GM23338 (cell line): ENCODE measurements around the gene TENM4.

ENCODE experiments used
- CREB1 ChIP-seq: fragments of 250-450 bp; sonication (Bioruptor Pico); IDR thresholded peaks from 2 replicates; pipeline ENCODE4 v1.5.0; 2020; ENCODE audit warnings: low read depth, mild to moderate bottlenecking, moderate library complexity
- EZH2 ChIP-seq: fragments of 200-600 bp; sonication (generic); IDR thresholded peaks from one replicate; pipeline ENCODE4 v1.8.0; 2017; ENCODE audit warnings: antibody characterized with exemption, mild to moderate bottlenecking, low read depth; ENCODE audit not compliant: unreplicated experiment
- EZH2phosphoT487 ChIP-seq: fragments of 200-600 bp; sonication (generic); IDR thresholded peaks from one replicate; pipeline ENCODE4 v1.8.1; 2018; ENCODE audit warnings: antibody characterized with exemption; ENCODE audit not compliant: unreplicated experiment
- JUNB ChIP-seq: IDR thresholded peaks from one replicate; pipeline ENCODE4 v1.6.1; 2016; ENCODE audit warnings: antibody characterized with exemption; ENCODE audit not compliant: unreplicated experiment
- NANOG ChIP-seq: IDR thresholded peaks from 2 replicates; pipeline ENCODE4 v1.6.1; 2016; ENCODE audit warnings: antibody characterized with exemption, borderline replicate concordance
- POLR2AphosphoS5 ChIP-seq: IDR thresholded peaks from 2 replicates; pipeline ENCODE4 v1.6.1; 2016; ENCODE audit warnings: antibody characterized with exemption, low read depth
- STAT1 ChIP-seq: IDR thresholded peaks from one replicate; pipeline ENCODE4 v1.6.1; 2016; ENCODE audit warnings: antibody characterized with exemption; ENCODE audit not compliant: unreplicated experiment
- ZNF114 ChIP-seq: fragments of 250-450 bp; sonication (Bioruptor Pico); IDR thresholded peaks from 2 replicates; pipeline ENCODE4 v1.5.0; 2020; ENCODE audit warnings: mild to moderate bottlenecking, moderate library complexity
- TF ChIP-seq, protein P1 (sequence below), 2 experiments: fragments of 200-600 bp in 1 of 2; sonication (generic) in 1 of 2; conservative IDR thresholded peaks; 2 replicates each; pipeline versions ENCODE4 v1.5.1 to v1.6.1; 2016 to 2017; ENCODE audit warnings: antibody characterized with exemption in 2 of 2, low read depth in 2 of 2, mild to moderate bottlenecking in 2 of 2, moderate library complexity in 1 of 2
- TF ChIP-seq, protein P2 (sequence below): IDR thresholded peaks from 2 replicates; pipeline ENCODE4 v1.6.1; 2016; ENCODE audit warnings: antibody characterized with exemption
- TF ChIP-seq, protein P3 (sequence below): IDR thresholded peaks from one replicate; pipeline ENCODE4 v1.6.1; 2018; ENCODE audit warnings: antibody characterized with exemption; ENCODE audit not compliant: unreplicated experiment
- TF ChIP-seq, protein P4 (sequence below): fragments of 250-450 bp; sonication (Bioruptor Pico); IDR thresholded peaks from 2 replicates; pipeline ENCODE4 v1.5.0; 2020; ENCODE audit warnings: mild to moderate bottlenecking, moderate library complexity

DNA sequence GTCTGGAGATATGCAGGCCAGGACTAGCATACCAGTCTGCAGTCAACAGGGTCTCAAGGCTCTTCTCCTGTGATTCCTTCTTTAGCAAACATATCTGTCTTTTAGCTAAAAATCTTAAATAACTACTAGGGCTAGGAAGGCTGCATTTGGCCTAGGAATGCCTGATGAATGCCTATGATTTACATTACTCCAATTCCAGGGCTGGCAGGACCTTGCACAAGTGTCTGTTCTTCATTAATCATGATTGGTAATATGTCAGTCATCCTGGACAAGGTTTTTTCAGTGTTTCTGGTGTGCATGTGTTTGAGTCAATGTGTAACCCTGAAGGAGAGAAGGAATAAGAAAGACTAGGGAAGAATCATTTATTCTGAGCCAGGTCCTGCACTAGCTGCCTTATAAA is 585.7 kb downstream of the TENM4 start:
- TF ChIP-seq, protein P1, sequence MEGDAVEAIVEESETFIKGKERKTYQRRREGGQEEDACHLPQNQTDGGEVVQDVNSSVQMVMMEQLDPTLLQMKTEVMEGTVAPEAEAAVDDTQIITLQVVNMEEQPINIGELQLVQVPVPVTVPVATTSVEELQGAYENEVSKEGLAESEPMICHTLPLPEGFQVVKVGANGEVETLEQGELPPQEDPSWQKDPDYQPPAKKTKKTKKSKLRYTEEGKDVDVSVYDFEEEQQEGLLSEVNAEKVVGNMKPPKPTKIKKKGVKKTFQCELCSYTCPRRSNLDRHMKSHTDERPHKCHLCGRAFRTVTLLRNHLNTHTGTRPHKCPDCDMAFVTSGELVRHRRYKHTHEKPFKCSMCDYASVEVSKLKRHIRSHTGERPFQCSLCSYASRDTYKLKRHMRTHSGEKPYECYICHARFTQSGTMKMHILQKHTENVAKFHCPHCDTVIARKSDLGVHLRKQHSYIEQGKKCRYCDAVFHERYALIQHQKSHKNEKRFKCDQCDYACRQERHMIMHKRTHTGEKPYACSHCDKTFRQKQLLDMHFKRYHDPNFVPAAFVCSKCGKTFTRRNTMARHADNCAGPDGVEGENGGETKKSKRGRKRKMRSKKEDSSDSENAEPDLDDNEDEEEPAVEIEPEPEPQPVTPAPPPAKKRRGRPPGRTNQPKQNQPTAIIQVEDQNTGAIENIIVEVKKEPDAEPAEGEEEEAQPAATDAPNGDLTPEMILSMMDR (conservative IDR thresholded peaks at IDR 0.05; ENCODE audit: low read depth in 2 of 2), result no peak
- TF ChIP-seq EZH2, result no peak
- TF ChIP-seq, protein P2, sequence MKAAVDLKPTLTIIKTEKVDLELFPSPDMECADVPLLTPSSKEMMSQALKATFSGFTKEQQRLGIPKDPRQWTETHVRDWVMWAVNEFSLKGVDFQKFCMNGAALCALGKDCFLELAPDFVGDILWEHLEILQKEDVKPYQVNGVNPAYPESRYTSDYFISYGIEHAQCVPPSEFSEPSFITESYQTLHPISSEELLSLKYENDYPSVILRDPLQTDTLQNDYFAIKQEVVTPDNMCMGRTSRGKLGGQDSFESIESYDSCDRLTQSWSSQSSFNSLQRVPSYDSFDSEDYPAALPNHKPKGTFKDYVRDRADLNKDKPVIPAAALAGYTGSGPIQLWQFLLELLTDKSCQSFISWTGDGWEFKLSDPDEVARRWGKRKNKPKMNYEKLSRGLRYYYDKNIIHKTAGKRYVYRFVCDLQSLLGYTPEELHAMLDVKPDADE, result no peak
- TF ChIP-seq, protein P3, sequence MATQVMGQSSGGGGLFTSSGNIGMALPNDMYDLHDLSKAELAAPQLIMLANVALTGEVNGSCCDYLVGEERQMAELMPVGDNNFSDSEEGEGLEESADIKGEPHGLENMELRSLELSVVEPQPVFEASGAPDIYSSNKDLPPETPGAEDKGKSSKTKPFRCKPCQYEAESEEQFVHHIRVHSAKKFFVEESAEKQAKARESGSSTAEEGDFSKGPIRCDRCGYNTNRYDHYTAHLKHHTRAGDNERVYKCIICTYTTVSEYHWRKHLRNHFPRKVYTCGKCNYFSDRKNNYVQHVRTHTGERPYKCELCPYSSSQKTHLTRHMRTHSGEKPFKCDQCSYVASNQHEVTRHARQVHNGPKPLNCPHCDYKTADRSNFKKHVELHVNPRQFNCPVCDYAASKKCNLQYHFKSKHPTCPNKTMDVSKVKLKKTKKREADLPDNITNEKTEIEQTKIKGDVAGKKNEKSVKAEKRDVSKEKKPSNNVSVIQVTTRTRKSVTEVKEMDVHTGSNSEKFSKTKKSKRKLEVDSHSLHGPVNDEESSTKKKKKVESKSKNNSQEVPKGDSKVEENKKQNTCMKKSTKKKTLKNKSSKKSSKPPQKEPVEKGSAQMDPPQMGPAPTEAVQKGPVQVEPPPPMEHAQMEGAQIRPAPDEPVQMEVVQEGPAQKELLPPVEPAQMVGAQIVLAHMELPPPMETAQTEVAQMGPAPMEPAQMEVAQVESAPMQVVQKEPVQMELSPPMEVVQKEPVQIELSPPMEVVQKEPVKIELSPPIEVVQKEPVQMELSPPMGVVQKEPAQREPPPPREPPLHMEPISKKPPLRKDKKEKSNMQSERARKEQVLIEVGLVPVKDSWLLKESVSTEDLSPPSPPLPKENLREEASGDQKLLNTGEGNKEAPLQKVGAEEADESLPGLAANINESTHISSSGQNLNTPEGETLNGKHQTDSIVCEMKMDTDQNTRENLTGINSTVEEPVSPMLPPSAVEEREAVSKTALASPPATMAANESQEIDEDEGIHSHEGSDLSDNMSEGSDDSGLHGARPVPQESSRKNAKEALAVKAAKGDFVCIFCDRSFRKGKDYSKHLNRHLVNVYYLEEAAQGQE, result no peak
- no peak for TF ChIP-seq POLR2AphosphoS5
- TF ChIP-seq EZH2phosphoT487, result no peak
- TF ChIP-seq CREB1 (CRISPR knock-in tag), result no peak
- no peak for TF ChIP-seq JUNB
- TF ChIP-seq NANOG, result no peak
- TF ChIP-seq STAT1, result no peak
- TF ChIP-seq, protein P4, sequence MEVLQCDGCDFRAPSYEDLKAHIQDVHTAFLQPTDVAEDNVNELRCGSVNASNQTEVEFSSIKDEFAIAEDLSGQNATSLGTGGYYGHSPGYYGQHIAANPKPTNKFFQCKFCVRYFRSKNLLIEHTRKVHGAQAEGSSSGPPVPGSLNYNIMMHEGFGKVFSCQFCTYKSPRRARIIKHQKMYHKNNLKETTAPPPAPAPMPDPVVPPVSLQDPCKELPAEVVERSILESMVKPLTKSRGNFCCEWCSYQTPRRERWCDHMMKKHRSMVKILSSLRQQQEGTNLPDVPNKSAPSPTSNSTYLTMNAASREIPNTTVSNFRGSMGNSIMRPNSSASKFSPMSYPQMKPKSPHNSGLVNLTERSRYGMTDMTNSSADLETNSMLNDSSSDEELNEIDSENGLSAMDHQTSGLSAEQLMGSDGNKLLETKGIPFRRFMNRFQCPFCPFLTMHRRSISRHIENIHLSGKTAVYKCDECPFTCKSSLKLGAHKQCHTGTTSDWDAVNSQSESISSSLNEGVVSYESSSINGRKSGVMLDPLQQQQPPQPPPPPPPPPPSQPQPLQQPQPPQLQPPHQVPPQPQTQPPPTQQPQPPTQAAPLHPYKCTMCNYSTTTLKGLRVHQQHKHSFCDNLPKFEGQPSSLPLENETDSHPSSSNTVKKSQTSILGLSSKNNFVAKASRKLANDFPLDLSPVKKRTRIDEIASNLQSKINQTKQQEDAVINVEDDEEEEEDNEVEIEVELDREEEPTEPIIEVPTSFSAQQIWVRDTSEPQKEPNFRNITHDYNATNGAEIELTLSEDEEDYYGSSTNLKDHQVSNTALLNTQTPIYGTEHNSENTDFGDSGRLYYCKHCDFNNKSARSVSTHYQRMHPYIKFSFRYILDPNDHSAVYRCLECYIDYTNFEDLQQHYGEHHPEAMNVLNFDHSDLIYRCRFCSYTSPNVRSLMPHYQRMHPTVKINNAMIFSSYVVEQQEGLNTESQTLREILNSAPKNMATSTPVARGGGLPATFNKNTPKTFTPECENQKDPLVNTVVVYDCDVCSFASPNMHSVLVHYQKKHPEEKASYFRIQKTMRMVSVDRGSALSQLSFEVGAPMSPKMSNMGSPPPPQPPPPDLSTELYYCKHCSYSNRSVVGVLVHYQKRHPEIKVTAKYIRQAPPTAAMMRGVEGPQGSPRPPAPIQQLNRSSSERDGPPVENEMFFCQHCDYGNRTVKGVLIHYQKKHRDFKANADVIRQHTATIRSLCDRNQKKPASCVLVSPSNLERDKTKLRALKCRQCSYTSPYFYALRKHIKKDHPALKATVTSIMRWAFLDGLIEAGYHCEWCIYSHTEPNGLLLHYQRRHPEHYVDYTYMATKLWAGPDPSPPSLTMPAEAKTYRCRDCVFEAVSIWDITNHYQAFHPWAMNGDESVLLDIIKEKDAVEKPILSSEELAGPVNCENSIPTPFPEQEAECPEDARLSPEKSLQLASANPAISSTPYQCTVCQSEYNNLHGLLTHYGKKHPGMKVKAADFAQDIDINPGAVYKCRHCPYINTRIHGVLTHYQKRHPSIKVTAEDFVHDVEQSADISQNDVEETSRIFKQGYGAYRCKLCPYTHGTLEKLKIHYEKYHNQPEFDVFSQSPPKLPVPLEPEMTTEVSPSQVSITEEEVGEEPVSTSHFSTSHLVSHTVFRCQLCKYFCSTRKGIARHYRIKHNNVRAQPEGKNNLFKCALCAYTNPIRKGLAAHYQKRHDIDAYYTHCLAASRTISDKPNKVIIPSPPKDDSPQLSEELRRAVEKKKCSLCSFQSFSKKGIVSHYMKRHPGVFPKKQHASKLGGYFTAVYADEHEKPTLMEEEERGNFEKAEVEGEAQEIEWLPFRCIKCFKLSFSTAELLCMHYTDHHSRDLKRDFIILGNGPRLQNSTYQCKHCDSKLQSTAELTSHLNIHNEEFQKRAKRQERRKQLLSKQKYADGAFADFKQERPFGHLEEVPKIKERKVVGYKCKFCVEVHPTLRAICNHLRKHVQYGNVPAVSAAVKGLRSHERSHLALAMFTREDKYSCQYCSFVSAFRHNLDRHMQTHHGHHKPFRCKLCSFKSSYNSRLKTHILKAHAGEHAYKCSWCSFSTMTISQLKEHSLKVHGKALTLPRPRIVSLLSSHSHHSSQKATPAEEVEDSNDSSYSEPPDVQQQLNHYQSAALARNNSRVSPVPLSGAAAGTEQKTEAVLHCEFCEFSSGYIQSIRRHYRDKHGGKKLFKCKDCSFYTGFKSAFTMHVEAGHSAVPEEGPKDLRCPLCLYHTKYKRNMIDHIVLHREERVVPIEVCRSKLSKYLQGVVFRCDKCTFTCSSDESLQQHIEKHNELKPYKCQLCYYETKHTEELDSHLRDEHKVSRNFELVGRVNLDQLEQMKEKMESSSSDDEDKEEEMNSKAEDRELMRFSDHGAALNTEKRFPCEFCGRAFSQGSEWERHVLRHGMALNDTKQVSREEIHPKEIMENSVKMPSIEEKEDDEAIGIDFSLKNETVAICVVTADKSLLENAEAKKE (CRISPR knock-in tag), result no peak
- no peak for TF ChIP-seq ZNF114
